ENCODE measurements around the gene PEX1.
A peak's percentile ranks its signal among the peaks of the same experiment; 100 is the strongest.
"Not testable (repeated sequence)": the region's sequence is repeated elsewhere in the genome, so short reads cannot be mapped to it uniquely, and the experiment has no call there.

The PEX1 gene

DNA sequence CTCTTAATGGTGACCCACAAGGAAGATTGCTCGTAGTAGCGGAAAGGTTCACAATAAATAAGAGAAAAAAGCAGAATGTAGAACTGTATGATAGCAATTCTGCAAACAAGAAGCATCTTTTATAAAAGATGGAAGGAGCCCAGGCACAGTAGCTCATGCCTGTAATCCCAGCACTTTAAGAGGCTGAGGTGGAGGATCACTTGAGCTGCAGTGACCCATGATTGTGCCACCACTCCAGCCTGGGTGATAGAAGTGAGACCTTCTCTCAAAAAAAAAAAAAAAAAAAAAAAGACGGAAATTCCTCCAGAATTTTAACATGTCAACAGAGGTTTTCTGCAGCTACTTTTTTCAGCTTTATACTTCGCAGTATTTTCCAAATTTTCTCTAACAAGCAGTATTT is 67.8 kb downstream of the PEX1 start:
- DNase-seq (ENCODE audit: low spot score): no peak

DNA sequence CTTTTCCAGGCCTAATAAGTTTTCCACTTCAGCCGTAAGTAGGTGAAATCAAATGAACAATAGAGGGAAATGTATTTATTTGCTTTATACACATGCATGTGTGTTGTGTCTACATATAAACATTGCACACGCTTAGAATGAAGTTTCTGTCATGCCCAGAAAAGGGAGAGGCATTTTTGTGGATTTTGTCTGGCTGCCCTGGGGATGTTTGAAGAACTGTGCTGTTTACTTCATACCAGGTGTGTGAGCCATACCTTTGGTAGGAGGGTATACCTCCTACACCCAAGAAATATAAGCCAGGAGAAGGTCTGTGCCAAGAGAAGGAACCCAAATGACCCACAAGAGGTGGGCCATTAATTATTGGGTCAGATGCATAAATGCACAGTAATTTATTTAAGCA is 68.2 kb downstream of the PEX1 start:
- no peak for DNase-seq (ENCODE audit: low spot score)

DNA sequence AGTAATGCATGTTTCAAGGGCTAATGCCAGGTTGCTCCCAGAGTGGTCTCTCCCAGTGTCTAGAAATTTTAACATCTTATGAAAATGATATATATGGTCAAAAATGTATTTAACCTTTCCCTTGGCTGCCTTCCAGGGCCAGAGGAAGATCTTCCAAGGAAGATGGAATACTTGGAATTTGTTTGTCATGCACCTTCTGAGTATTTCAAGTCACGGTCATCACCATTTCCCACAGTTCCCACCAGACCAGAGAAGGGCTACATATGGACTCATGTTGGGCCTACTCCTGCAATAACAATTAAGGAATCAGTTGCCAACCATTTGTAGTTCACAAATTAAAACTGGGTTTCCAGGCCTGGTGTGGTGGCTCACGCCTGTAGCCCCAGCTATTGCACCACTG is 72.1 kb downstream of the PEX1 start:
- no peak for DNase-seq (ENCODE audit: low spot score)

DNA sequence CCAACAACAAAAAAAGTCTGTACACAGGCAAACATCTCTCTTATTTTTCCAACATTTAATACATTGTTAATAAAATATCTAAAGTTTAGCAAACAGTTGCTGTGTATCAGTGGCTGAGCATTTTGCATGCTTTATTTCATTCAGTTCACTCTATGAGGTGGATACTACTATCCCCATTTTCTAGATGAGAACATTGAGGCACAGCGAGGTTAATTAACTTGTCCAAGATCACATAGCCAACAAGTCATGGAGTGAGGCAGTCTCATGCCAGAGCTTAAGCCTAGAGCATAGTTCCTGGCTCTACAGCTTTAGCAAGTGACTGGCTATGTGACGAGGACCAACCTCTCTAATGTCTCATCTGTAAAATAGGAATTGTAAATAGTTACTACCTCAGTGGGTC is 76.7 kb downstream of the PEX1 start:
- no peak for DNase-seq (ENCODE audit: low spot score)

DNA sequence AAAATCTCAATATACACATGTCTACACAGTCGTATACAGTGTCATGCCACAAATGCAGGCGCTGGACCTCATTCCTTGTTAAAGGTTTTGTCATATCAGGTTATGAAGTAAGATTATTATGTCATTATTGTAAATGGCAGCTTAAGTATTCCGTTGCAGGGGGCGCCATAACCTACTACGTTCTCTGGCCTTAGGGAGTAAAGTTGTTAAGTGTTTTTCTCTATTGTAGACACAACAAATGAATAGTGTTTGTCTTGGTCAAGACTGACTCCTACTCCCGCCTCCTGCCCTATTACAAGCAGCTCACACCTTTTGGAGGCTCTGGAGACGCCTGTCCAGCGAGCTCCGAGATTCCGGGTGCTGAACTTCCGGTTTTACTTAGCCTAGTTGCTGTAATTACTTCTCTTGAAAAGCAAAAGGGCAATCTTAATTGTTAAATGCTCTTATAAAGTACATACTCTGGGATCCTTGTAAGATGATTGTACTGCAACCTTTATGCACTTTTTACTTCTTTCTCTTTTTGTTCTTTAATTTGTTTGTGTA is 80.0 kb downstream of the PEX1 start:
- peak; percentile 94 for DNase-seq (ENCODE audit: low spot score)

DNA sequence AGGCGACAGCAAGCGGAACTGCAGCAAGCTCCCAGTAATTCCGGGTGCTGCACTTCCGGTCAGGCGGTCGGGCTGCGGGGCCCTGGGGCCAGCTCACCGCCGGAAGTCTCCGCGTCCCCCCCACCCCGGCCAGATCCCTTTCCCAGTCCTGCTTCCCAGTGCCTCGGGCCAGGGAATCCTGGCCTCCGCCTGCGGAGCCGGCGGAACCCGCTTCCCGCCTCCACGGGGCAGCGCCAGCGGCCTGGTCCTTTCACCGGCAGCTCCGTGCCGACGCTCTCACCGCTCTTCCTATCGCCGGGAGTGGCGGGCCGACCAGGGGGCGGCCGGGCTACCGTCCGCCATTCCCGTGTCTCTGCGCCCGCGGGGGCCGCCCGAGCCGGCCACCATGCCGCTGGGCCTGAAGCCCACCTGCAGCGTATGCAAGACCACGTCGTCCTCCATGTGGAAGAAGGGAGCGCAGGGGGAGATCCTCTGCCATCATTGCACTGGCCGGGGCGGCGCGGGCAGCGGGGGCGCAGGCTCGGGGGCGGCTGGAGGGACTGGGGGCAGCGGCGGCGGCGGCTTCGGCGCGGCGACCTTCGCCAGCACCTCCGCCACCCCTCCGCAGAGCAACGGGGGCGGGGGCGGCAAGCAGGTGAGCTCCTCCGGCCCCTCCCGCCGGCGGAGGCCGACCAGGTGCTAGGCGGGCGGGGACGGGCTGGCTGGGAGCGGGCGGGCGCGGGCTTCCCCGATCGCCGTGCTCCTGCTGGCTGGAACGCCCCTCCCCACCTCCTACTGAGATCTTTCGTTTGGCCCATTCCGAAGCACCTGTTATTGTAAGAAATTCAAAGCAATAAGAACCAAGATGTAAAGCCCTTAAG is 80.7 kb downstream of the PEX1 start, which contains the start of gene GATAD1:
GATAD1 (plus strand) TSS at position 138 of the 860 bp plus-strand sequence; CDS start at position 386, 248 bp downstream.
- DNase-seq (ENCODE audit: low spot score): no peak

DNA sequence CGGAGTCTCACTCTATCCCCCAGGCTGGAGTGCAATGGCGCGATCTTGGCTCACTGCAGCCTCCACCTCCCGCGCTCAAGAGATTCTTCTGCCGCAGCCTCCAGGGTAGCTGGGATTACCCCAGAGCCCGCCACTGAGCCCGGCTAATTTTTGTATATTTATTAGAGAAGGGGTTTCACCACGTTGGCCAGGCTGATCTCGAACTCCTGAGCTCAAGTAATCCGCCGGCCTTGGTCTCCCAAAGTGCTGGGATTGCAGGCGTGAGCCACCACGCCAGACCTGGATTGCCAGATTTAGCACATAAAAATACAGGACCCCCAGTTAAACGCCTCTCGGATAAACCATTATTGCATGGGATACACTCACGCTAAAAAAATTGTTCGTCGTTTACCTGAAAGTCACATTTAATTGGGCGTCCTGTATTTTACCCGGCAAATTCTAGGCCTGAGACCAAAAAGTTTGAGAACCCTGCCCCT is 81.4 kb downstream of the PEX1 start:
- DNase-seq (ENCODE audit: low spot score): peak; percentile 96

DNA sequence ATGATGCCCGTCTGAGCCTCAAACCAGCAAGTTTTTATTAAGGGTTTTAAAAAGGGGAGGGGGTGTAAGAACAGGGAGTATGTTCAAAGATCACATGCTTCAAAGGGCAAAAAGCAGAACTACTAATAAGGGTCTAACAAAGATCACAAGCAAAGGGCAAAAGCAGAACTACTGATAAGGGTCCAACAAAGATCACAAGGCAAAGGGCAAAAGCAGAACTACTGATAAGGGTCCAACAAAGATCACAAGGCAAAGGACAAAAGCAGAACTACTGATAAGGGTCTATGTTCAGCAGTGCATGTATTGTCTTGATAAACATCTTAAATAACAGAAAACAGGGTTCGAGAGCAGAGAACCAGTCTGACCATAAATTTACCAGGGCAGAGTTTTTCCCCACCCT is 85.6 kb downstream of the PEX1 start:
- DNase-seq (ENCODE audit: low spot score): not testable (repeated sequence)

DNA sequence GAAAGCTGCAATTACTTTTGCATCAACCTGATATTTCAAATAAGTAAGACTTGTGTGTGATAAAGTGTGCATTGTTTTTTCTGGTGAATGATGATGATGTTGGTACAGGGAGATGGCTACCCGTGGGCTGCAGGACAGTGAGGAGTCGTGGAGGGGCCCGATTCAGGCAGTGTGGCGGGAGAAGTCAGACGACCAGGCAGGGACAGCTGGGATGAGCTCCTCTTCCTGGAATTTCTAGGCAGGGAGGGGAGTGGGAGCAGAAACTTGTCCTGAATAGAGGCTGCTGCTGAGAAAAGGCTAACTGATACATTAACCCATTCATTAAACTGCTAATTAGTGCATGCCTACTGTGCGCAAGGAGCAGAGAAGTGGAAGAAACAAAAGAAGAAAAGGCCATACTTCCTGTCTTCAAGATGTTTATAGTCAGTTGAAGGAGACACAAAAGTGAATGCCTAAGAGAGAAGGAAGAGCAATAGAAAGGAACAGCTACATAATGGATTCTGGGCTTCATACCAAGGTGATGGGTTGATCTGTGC is 90.3 kb downstream of the PEX1 start:
- DNase-seq (ENCODE audit: low spot score): no peak

Measured in NAMALWA (cell line).